Omental fat pad (tissue), 4 donors: ENCODE data around the gene MARCHF11. TPM values are rescaled to one million over a fixed set of nuclear protein-coding genes. Genes with fewer than 3 reads are reported as not detected.

Experiments used
- ATAC-seq: fragments of 150-250 bp; one replicate; pipeline ENCODE4 v1.9.1; 2016; ENCODE audit warnings: mild to moderate bottlenecking, moderate library complexity; ENCODE audit not compliant: low FRiP score
- DNase-seq: peaks from one replicate; pipeline ENCODE4 v3.0.0-alpha.2; 2019; ENCODE audit warnings: low spot score
- total RNA-seq, 4 donors: library from RNA; depleted of rRNA; stranded (reverse); fragments of >200 nt; gene quantifications; one replicate each; pipeline ENCODE4 v1.1.0, GENCODE V29; 2016
- TF ChIP-seq, protein P1 (sequence below), 3 donors: fragments of 450-650 bp; IDR thresholded peaks; one replicate each; pipeline ENCODE4 v1.5.1; 2016 to 2017; ENCODE audit warnings: antibody characterized with exemption in 3 of 3, mild to moderate bottlenecking in 3 of 3, moderate library complexity in 2 of 3

Gene MARCHF11
- total RNA-seq, 4 donors from 2014 or later: not detected

DNA sequence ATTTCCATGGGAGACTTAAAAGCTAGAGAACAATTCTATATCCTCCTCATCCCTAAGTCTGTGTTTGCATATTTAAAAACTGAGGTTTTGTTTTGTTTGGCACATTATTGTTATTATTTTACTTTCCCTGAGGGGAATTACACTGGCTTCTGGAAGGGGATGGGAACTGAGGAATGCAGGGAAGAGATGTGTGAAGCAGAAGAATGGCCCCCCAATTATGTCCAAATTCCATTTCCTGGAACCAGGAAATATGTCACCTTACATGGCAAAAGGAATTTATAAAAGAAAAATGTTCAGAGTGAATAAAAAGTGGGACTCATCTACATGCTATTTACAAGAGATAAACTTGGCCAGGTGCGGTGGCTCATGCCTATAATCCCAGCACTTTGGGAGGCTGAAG is 129.8 kb downstream of the MARCHF11 start:
- ATAC-seq (no peak), DNase-seq (no peak)
- TF ChIP-seq, protein P1, sequence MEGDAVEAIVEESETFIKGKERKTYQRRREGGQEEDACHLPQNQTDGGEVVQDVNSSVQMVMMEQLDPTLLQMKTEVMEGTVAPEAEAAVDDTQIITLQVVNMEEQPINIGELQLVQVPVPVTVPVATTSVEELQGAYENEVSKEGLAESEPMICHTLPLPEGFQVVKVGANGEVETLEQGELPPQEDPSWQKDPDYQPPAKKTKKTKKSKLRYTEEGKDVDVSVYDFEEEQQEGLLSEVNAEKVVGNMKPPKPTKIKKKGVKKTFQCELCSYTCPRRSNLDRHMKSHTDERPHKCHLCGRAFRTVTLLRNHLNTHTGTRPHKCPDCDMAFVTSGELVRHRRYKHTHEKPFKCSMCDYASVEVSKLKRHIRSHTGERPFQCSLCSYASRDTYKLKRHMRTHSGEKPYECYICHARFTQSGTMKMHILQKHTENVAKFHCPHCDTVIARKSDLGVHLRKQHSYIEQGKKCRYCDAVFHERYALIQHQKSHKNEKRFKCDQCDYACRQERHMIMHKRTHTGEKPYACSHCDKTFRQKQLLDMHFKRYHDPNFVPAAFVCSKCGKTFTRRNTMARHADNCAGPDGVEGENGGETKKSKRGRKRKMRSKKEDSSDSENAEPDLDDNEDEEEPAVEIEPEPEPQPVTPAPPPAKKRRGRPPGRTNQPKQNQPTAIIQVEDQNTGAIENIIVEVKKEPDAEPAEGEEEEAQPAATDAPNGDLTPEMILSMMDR (IDR thresholded peaks at IDR 0.05): no peak

DNA sequence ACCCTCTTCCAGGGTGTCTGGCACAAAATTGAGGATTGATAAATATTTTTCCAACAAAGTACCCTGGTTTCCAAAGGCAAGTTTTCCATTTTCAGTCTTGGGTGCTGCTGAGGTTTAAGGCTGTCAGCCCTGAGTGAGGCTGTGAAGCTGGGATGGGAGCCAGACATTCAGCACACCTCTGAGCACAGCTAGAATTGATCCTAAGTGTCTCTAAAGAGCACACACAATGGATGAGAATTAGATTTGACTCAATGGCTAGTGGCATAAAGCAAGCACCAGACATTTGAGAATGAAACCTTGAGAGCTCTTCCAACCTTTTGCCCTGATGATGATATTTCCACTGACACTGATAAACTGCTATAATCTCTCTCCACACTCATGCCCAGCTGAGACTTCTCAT is 131.5 kb downstream of the MARCHF11 start:
- DNase-seq (no peak), ATAC-seq (no peak)
- TF ChIP-seq, protein P1 (IDR thresholded peaks at IDR 0.05): no peak

DNA sequence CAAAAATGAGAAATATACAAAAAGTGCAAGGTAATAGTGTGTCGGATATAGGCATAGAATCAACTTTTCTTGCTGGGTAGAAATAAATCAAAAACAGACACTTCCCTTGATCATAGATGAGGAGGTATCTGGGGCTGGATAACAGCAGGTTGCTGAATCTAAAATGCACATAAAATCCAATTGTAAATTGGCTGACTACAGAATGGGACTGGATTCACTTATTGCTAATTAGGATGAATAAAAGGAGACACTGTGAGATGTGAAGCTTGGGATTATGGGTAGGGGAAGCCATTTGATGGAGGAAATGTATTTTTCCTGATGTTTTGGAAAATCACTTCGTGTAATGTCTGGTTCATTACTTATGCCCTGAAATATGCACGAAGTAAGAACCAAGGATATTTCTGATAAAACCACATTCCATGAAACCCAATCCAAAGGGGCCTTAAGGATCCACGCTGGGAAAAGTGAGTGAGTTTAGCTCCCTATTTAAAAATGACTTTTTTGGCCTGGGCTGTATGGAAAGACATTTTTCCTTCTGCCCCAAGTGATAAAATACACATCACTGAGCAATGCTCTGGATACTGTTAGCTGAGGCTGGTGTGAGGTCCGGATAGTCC is 136.1 kb downstream of the MARCHF11 start:
- DNase-seq (no peak), ATAC-seq (no peak)
- TF ChIP-seq, protein P1 (IDR thresholded peaks at IDR 0.05): no peak

DNA sequence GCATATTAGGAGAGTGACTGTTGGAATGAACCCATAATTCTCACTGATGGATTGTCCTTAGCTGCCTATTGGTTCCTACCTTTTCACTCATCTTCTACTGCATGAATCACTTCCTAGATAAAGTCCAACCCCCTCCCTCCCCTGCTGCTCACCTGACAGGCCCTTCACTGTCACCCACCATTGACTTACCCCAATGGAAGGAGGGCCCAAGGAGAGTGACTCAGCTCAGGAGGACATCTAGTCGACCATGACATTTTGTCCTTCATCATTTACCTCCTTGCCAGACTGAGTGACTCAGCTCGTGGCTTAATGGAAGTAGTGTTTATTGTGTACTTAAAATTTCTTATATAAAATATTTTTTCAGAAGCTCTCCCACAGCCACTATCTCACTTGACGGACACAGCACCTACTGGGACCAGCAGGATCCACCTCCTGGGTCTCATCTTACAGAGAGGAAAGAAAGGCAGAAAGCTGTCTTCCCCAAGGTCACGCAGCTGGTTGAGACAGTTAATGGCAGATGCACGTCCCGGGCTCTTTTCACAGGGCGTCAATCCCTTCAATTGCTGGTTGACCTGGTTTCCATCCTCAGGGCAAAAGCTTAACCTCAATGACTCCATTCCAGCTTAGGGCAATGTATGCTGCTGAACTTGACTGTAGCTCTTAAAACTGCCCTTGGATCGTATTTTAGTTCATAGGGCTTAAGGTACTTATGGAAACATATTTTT is 142.3 kb downstream of the MARCHF11 start:
- no peak for ATAC-seq

DNA sequence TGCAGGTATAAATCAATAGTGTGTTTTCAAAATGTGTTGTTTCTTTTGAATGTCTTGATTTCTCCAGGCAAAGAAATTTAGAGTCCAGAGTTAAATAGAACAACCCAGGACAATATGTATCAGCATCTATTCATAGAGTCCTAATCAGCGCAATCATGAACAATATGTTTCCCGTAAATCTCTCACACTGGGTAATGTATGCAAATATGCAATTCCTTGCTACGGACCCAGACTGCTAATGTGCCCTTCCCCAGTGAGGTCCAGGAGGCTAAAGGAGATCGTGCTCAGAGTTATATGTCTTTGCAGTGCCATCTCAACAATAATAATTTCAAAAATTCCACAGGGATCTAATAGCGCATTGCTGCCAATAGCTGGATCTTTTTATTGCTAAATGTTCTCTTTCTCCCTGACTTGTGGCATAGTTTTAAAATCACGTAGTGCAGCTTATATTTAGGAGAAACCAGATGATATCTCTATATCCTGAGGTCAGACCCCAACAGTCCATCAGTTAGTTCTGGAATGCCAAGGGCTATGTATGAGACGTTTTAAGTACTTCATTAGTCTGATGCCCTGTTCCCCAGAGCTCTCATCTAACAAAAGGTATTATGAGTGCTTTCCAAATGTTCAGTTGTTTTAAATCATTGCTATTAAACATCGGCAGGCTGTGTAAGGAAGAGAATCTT is 145.1 kb downstream of the MARCHF11 start:
- TF ChIP-seq, protein P1 (IDR thresholded peaks at IDR 0.05): no peak
- no peak for DNase-seq
- ATAC-seq: no peak

More for the DNA sequence above, 142.3 kb downstream of the MARCHF11 start:
- TF ChIP-seq, protein P1 (IDR thresholded peaks at IDR 0.05): no peak
- no peak for DNase-seq

DNA sequence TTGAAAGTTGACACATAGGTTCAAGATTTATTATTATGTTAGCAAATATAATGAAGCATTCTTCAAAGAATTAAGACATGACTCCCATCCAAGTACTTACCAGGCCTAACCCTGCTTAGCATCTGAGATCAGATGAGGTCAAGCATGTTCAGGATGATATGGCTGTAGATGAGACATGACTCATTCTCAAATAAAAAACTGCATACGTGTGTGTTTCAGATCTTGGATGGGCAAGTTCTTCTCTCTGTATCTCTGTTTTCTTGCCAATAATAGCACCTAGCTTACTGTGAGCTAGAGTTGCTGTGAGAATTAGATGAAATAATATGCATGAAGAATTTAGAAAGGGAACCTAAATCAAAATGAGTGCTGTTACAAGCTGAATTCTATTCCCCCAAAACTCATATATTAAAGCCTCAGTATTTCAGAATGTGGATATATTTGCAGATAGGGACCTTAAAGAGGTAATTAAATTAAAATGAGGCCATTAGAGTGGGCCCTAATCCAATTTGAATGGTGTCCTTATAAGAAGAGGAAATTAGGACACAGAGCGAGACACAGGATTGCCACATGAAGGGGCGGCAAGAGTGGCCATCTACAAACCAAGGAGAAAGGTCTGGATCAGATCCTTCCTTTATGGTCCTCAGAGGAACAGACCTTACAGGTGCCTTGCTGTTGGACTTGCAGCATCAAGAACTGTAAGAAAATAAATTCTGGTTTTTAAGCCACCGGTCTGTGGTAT is 146.2 kb downstream of the MARCHF11 start:
- DNase-seq: no peak
- ATAC-seq: no peak
- TF ChIP-seq, protein P1 (IDR thresholded peaks at IDR 0.05): no peak
